Measurements from ENCODE around the gene TEKT3.

DNA sequence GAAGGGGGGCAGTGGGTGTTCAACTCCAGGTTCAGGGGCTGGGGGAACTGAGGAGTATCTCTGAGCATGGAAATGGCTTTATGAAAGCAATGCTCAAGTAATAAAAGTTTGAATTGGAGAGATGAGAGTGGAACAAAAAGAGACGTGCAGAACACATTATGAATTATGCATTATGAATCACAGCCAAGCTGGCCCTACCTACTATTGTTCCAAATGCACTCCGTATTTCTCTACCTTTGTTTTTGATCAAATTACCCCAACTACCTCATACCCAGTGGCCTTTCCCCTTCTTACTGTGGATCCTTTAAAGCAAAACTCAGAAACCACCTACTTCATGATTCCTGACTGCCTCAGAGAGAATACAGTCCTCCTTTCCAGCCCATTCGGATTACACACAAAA lies 38.1 kb downstream of the TEKT3 start:
- no peak for TF ChIP-seq CTCF (IDR thresholded peaks at IDR 0.05; ENCODE audit: low read depth, low read length, missing input control)
- no peak for TF ChIP-seq TAF1 (conservative IDR thresholded peaks at IDR 0.05)
- TF ChIP-seq HNF4G (IDR thresholded peaks at IDR 0.05), result no peak
- no peak for TF ChIP-seq GABPA (IDR thresholded peaks at IDR 0.05 in 1 of 2, conservative IDR thresholded peaks at IDR 0.05 in 1 of 2)
- TF ChIP-seq RAD21 (IDR thresholded peaks at IDR 0.05), result no peak
- no peak for TF ChIP-seq ATF3 (IDR thresholded peaks at IDR 0.05)
